GM12878 (cell line): Measurements from ENCODE around the gene MBD6. TPM values are rescaled to one million over a fixed set of nuclear protein-coding genes. Genes with fewer than 3 reads are reported as not detected.

ENCODE experiments used
- FOS ChIP-seq: IDR thresholded peaks from 3 replicates; pipeline ENCODE4 v1.6.1; 2011; ENCODE audit warnings: borderline replicate concordance; ENCODE audit not compliant: insufficient read length; ENCODE audit errors: extremely low read depth
- GATAD2B ChIP-seq: fragments of 450-650 bp; conservative IDR thresholded peaks from 2 replicates; pipeline ENCODE4 v1.6.1; 2017; ENCODE audit warnings: low read depth, mild to moderate bottlenecking, moderate library complexity
- NR2C1 ChIP-seq: fragments of 450-650 bp; IDR thresholded peaks from 2 replicates; pipeline ENCODE4 v1.6.1; 2017; ENCODE audit warnings: antibody characterized with exemption, mild to moderate bottlenecking, moderate library complexity
- POLR2AphosphoS5 ChIP-seq: IDR thresholded peaks from 2 replicates; pipeline ENCODE4 v1.6.1; 2011; ENCODE audit warnings: mild to moderate bottlenecking, low read length, inconsistent platforms
- ZBTB33 ChIP-seq: fragments of 450-650 bp; IDR thresholded peaks from 2 replicates; pipeline ENCODE4 v1.6.1; 2017; ENCODE audit warnings: mild to moderate bottlenecking
- polyA plus RNA-seq, 11 experiments: library from polyadenylated mRNA; depleted of rRNA in 4 of 11; unstranded in 6 of 11; stranded (reverse) in 5 of 11; fragments of >200 nt; fragmentation: Nextera tagmentation in 4 of 11; fragmentation: Illumina TruSeq in 1 of 11; extraction: Ambion mirVana in 4 of 11; extraction: Trizol in 1 of 11; gene quantifications; 1 replicate in 1 of 11; 2 replicates in 10 of 11; pipeline versions ENCODE4 v1.2.1 to v1.2.3, GENCODE V29; 2011 to 2016; ENCODE audit warnings: inconsistent platforms in 2 of 11, missing spikeins in 2 of 11, low read depth in 1 of 11
- total RNA-seq, 4 experiments: library from RNA; depleted of rRNA in 3 of 4; stranded (reverse); fragments of >200 nt in 3 of 4; fragmentation: Illumina TruSeq in 1 of 4; extraction: Trizol in 1 of 4; gene quantifications; 2 replicates each; pipeline versions ENCODE4 v1.2.1 to v1.2.3, GENCODE V29; 2013 to 2021
- TF ChIP-seq, protein P1 (sequence below): fragments of 150-350 bp; IDR thresholded peaks from 2 replicates; pipeline ENCODE4 v1.6.1; 2016; ENCODE audit warnings: low read depth, low read length
- TF ChIP-seq, protein P2 (sequence below): fragments of 450-650 bp; IDR thresholded peaks from 2 replicates; pipeline ENCODE4 v1.6.1; 2017; ENCODE audit warnings: antibody characterized with exemption, mild to moderate bottlenecking, moderate library complexity

The MBD6 gene
- total and polyA plus RNA-seq, 10 of the 15 experiments (the other 5 are each of a cell fraction or from before 2014, with no cell fraction given), result 1.5 to 52.7 (median 6.8) TPM

GRCh38 chr12:57485695-57486094, 36.9 kb upstream of the MBD6 start (continued):
- TF ChIP-seq, protein P1, sequence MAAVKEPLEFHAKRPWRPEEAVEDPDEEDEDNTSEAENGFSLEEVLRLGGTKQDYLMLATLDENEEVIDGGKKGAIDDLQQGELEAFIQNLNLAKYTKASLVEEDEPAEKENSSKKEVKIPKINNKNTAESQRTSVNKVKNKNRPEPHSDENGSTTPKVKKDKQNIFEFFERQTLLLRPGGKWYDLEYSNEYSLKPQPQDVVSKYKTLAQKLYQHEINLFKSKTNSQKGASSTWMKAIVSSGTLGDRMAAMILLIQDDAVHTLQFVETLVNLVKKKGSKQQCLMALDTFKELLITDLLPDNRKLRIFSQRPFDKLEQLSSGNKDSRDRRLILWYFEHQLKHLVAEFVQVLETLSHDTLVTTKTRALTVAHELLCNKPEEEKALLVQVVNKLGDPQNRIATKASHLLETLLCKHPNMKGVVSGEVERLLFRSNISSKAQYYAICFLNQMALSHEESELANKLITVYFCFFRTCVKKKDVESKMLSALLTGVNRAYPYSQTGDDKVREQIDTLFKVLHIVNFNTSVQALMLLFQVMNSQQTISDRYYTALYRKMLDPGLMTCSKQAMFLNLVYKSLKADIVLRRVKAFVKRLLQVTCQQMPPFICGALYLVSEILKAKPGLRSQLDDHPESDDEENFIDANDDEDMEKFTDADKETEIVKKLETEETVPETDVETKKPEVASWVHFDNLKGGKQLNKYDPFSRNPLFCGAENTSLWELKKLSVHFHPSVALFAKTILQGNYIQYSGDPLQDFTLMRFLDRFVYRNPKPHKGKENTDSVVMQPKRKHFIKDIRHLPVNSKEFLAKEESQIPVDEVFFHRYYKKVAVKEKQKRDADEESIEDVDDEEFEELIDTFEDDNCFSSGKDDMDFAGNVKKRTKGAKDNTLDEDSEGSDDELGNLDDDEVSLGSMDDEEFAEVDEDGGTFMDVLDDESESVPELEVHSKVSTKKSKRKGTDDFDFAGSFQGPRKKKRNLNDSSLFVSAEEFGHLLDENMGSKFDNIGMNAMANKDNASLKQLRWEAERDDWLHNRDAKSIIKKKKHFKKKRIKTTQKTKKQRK, result no peak
- TF ChIP-seq FOS, result no peak
- TF ChIP-seq GATAD2B, result no peak
- TF ChIP-seq ZBTB33, result no peak
- TF ChIP-seq POLR2AphosphoS5, result no peak
- TF ChIP-seq, protein P2, sequence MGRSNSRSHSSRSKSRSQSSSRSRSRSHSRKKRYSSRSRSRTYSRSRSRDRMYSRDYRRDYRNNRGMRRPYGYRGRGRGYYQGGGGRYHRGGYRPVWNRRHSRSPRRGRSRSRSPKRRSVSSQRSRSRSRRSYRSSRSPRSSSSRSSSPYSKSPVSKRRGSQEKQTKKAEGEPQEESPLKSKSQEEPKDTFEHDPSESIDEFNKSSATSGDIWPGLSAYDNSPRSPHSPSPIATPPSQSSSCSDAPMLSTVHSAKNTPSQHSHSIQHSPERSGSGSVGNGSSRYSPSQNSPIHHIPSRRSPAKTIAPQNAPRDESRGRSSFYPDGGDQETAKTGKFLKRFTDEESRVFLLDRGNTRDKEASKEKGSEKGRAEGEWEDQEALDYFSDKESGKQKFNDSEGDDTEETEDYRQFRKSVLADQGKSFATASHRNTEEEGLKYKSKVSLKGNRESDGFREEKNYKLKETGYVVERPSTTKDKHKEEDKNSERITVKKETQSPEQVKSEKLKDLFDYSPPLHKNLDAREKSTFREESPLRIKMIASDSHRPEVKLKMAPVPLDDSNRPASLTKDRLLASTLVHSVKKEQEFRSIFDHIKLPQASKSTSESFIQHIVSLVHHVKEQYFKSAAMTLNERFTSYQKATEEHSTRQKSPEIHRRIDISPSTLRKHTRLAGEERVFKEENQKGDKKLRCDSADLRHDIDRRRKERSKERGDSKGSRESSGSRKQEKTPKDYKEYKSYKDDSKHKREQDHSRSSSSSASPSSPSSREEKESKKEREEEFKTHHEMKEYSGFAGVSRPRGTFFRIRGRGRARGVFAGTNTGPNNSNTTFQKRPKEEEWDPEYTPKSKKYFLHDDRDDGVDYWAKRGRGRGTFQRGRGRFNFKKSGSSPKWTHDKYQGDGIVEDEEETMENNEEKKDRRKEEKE, result no peak
- TF ChIP-seq NR2C1, result no peak
